PC-3 (cell line): ENCODE results near the gene C11orf86.

Source experiments
- CTCF ChIP-seq: fragments of 300-600 bp; sonication (generic); conservative IDR thresholded peaks from 2 replicates; pipeline ENCODE4 v1.5.1; 2017; ENCODE audit warnings: antibody characterized with exemption, low read depth, mild to moderate bottlenecking, low read length
- EZH2 ChIP-seq: fragments of 300-600 bp; sonication (generic); IDR thresholded peaks from one replicate; pipeline ENCODE4 v1.6.1; 2017; ENCODE audit warnings: antibody characterized with exemption, mild to moderate bottlenecking, low read length; ENCODE audit not compliant: unreplicated experiment

- TF ChIP-seq CTCF (no peak), EZH2 (no peak)
Measured at GRCh38 chr11:66964495-66964894, 10.6 kb upstream of the C11orf86 start.
